GM19043 (cell line): ENCODE data around the gene TTC34.

Source experiments
- ATAC-seq: cut with Tn5 transposase; IDR thresholded peaks from one replicate; pipeline ENCODE4 v1.9.1; 2021; ENCODE audit warnings: low read depth; ENCODE audit not compliant: unreplicated experiment

The TTC34 gene

DNA sequence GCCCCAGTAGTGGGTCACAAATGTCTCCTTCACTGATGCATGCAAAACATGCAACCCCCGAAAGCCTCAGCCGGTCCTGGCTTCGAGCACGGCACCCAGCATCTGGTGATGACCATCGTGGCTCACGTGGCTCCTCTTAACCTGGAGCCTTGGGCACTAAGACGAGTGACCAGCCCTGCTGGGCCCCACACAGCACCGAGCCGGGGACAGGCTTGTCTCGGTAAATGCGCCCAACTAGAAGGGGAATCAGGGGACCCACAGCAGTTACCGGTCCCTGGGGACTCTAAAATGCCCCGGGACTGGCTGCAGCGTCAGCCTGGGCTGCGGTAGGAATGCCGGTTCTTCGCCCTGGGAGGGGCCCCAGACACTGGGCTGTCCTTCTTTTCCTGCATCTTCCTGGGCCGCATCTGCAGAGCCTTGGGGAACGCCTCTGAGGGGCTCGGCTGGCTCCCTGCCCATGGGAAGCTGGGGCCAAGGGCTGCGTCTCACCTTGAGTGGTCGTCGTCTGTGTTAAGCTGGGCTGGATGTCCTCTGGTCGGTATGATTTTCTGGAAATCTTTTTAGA is 13.1 kb upstream of the TTC34 start:
- no peak for ATAC-seq

DNA sequence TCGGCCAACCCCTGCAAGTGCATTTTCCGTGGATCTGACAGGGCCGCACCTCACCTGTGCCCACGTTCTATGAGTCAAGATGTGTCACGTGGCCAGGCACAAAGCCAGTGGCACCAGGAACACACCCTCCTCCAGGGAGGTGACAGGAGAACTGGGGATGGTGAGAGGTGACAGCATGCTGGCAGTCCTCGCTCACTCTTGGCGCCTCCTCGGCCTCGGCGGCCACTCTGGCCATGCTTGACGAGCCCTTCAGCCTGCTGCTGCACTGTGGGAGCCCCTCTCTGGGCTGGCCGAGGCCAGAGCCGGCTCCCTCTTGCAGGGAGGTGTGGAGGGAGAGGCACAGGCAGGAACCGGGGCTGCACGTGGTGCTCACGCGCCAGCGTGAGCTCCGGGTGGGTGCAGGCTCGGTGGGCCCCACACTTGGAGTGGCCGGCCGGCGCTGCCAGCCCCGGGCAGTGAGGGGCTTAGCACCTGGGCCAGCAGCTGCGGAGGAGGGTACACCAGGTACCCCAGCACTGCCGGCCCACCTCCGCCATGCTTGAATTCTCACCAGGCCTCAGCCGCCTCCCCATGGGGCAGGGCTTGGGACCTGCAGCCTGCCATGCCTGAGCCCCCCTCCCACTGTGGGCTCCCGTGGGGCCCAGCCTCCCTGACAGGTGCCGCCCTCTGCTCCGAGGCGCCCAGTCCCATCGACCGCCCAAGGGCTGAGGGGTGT is 11.6 kb upstream of the TTC34 start:
- ATAC-seq: no peak

DNA sequence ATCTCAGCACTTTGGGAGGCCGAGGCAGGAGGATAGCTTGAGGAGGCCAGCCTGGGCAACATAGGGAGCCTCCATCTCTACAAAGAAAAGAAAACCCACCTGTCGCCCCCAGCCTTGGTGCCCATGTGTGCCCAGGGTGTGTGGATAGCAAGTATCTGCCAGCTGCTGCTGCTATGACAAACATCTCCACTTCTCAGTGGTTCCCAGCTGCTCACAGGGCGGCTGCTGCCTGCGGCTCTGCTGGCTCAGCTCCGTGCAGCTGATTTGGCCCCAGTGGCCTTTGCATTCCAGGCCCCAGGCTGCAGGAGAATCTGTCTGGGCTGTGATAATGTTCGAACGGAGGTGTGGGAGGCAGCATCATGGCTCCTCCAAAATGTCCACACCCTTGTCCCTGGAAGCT is 10.6 kb upstream of the TTC34 start:
- ATAC-seq: no peak

DNA sequence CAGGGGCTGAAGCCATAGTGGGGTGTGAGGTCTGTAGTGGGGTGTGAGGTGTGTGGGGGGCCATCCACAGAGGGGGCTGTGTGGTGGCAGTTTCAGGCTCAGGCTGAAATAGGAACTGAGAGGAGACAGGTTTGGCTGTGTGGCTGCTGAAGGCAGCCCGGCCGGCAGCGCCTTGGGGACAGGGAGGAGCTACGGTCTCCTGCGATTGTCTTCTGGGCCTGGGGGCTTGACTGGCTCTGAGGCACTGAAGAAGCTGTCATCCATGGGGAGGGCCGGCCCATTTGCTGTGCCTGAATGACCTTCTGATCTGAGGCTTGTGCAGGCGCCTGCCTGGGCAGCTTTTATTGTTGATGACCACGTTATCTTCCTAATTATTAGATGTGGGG is 10.0 kb upstream of the TTC34 start:
- ATAC-seq: no peak

DNA sequence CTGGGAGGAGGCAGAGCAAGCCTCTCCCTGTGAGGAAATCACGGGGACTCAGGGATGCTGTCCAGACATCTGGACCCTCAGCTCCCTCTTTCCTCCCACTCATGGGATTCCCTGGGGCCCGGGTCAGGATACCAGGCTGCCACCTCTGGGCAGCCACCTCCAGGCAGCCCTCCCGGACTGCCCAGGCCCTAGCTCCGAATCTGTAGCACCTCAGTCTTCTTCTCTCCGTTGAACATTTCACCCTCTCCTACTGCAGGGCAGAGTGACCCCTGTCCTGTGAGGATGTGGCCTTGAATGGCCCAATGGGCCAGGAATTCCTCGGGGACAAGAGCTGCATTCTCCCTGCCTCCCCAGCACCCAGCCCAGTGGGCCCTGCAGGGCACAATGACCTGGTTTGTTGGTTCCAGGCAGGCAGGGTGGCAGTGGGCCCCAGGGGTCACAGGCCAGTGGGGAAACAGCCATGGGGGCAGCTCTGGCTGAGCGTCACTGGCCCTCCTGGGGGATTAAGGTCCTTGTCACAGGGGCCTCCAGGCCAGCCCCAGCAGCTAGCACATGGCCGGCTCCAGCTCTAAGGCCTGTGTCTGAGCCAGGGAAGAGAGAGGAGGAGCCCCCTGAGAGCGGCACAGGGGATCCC is 9.5 kb upstream of the TTC34 start:
- ATAC-seq: no peak

DNA sequence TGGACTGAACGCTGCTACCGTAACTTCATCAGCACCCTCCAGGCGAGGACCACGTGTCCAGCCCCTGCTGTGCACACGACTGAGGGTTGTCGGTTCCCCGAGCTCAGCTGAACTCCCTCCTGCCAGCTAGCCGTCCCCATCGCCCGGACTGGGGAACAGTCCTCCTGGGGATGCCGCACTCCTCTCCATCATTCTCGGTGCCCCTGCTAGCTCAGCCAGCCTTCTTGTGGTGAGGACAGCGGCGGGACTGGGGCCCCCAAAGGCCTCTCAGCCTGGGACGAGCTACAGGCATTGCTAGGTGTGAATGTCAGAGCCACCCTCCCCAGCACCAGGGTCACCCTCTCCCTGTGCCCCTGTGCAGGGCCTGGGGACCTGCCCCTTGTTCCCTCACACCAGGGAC is 8.8 kb upstream of the TTC34 start:
- ATAC-seq: no peak

DNA sequence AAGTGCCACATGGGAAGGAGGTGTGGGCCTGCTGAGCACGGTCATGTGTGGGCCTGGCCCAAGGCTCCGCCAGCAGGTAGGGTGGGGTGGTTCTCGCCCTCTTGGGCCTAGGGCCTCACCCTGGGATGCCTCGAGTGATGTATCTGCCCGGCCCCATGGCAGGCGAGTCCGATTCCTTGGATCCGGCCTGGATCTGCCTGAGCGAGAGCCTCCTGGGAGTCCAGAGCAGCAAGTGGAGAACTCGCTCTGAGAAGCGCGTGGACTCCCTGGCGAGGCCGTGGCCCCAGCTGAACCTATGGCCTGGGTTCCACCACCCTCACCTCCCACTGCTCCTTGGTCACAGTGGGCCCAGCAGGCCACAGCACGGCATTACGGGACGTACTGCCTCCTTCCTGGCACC is 8.2 kb upstream of the TTC34 start:
- no peak for ATAC-seq

DNA sequence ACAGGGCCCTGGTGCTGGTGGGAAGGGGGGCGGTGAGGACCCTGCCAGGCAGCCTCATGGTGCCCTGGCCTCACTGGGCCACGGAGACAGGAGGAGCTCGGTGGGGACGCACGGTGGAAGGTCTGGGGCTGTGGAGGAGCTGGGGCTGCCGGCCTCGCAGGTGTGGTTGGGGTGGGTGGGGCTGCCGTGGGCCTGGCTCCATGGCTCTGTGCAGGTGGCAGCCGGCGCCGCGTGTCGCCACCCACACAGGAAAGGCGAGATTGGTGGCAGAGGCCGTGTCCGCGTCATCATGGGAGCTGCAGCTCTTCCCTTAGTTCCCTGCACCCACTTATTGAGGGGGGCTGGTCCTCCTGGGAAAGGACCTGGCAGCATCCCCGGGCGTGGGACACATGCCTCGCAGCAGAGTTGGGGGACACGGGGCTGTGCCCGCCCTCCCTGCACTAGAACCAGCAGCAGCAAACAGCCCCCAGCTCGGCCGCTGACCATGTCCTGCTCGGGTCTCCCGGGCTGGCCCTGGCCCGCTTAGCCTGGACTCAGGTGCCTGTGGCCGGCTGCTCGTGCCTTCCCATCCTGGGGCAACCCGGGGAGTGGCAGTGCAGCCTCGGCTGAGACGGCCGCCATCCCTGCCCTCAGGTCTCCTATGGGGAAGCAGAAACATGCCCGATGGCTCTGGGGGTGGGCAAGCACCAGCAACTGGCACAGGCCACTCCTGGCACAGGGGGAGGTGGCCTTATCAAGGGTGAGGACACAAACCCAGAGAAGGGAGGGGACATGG is 7.5 kb upstream of the TTC34 start:
- no peak for ATAC-seq

DNA sequence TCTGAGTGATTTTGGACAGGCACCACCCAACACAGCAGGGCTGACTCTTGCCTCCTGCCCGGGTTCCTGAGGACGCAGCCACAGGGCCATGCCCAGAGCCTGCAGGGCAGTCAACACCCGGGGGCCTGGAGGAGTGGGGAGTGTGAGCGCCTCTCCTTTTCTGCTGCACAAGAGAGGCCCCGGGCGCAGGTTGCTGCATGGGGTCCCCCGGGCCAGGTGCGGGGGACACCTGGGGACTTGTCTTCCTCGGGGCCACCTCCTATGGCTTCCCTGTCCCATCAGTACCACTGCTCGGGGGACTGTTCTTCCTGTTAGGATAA is 6.9 kb upstream of the TTC34 start:
- ATAC-seq: no peak

DNA sequence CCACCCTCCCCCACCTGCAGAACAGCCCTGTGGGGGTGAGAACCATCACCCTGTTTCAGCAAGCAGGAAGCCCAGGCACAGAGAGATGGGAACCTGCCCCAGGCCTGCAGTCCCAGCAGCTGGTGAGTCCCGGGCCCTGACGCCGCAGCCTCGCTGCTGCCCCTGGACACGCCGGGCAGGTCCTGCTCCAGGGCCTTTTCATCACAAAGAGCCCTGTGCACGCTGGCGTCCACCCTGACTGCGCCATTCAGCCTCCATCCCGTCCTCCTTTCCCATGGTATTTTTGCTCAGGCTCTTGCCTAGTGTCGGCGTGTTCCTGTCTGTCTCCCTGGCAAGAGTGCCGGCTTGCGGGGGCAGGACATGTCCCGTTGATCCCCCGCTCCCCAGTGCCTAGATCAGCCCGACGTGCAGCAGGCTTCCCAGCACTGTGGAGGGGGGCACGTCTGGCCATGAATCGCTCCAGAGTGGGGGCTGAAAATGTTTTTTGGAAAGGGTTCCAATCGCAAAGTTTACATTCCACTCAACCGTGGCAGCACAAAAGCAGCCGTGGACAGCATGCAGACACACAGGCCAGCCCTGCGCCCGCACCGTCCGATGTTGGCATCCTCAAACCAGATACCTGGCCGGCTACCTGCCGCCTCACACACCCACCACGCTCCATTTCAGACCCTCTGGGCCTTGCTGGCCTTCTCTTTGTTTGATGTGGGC is 6.3 kb upstream of the TTC34 start:
- ATAC-seq: no peak

DNA sequence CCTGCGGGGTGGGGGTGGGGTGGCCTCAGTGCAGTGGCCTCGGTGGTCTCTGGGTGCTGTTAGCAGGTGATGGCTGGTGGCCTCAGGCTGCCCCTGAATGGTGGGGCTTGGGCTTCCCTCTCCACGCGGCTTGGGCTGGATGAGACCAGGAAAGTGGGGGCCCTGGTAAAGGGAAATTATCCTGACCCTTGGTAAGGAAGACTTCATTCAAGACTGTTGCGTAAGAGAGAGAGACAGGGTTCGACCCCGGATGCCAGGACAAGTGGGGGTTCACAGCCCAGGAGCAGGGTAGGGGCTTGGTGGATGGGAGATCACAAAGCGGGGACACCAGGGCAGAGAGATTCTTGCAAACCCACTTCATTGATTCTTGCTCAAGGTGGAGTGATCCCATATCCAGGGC is 5.5 kb upstream of the TTC34 start:
- no peak for ATAC-seq

DNA sequence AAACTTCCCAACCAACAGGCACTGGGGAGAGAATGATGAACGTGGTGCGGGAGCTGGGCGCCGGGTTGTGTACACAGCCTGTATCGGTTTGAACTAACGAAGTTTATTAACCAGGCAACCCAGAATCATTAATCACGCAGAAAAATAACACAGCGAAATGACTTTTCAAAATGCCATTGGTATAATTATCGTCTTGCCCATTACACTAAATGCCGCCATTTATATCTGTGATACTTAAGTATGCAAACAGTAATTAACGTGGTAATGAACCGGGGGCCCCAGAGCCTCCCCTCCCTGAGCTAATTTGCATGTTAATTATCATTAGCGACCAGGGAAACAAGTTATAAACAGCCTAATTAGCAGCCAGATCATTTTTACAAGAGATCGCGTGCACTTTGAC is 5.1 kb upstream of the TTC34 start:
- no peak for ATAC-seq

DNA sequence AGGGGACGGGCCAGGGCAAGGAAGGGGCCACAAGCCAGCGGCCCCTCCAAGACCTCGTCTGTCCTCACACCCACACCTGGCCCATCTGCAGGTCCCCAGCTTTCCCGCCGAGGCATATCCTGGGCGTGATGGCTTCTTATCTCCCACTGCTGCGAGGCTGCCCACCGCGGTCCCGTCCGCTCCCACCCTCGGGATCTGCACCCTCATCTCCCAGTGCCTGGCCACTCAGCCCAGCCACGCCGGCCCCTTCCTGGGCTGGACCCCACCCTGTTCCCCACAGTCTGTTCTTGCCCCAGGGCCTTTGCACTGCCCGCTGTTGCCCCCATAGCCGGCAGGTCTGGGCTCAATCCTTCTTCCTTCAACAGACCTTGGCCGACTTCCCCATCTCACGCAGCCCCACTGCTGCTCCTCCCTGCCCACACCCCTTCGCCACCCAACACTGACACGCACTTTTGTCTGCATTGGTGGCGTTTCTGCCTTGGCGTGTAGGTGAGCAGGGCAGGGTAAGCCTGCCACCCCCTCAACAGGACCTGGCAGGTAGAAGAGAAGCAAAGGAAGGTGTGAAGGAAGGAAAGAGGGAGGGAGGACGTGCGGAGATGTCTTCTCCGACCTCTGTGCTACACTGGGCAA is 4.4 kb upstream of the TTC34 start:
- no peak for ATAC-seq

DNA sequence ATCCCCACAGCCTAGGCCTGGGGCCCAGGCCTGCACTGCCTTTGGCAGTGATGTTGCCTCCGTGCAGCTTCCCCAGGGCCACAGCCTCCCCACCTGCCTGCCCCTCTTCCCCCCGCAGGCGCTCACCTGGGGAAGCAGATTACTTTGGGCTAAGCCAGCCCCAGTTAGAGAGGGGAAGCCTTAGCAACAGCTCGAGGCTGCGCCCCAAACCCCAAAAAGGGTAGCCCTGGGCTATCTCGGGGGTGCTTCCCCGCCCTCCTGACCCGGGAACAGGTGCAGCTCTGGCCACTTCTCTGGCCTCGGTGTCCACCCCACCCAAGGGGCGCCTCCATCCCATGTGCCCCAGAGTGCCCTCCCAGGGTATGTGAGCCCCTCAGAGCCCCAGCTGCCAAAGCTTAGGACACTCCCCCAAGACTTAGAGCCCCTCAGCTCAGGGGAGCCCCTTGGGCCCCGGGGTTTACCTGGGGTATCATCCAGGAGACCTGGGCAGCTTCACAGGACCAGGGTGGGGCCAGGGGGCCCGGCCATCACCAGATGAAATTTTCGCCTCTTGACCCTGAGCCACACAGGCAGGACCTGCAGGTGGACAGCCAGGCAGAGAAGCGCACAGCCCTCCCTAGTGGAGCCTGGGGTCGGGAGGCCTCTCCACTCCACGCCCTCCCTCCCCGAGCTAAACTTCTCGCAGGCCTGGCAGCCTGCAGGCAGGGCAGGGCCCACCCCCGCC is 3.3 kb upstream of the TTC34 start:
- ATAC-seq: no peak

DNA sequence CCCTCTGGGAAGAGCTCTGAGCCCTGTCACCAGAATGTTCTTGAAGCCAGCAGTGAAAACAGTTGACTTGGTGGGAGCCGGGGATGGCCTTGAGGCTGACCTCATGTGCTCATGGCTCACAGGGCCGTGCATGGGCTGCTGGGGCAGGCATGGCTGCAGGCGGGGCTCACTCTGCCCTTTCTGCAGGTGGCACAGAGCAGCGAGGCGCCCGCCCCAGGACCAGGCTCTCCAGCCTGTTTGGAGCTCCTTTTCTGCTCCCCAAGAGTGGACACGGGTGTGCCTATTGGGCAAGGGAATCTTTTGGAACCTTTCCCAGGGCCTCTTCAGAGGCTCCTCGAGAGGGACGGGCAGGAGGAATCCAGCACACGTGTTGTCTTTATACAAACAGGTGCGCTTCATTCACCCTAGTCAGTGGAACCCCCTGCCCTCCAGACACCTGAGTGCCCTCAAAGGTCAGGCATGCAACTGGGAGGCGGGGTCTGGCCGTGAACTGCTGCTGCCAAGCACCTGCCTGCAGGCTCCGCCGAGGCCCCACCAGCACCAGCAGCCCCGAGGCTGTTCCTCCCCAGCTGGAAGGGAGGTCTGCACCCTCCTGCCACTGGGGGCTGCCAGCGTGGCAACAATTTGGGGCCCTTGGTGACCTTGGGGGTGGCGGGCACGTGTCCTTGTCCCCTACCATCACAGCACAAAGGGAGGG is 2.6 kb upstream of the TTC34 start:
- no peak for ATAC-seq

DNA sequence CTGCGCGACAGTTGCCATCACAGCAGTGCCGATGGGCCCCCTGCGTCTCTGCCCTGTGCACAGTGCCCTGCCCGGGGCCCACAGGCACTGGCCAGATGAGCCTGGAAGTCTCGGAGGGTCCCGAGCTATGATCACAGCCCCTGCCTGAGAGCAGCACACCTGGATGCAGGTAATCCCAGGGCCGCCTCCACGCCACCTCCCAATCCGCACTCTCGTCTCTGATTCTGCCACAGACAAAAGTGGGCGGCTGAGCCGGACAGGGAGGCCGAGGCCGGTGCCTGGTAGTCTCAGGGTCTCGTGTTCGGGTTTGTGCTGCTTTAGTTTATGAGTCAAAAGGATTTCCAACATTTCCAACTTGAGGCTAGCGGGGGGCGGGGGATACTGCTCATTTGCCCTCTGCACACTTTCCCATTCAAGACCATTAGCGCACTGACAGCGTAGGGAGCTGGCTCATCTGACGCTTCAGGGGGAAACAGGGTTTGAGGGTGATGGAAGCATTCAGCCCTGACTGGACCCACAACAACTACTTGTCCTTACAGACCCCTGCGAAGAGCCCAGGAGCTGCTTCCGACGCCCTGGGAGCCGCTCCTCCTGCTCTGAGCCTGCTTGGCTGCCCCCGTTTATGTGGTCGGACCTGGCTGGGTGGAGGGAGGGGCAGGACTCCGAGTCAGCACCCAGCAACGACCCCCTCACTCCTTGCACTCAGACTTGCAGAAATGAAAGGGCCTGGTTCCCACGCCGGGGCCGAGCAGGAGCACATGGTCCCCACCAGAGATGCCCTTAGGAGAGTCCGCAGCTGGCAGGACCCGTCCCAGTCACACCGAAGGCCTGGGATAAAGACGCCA is 1.8 kb upstream of the TTC34 start:
- ATAC-seq: no peak

DNA sequence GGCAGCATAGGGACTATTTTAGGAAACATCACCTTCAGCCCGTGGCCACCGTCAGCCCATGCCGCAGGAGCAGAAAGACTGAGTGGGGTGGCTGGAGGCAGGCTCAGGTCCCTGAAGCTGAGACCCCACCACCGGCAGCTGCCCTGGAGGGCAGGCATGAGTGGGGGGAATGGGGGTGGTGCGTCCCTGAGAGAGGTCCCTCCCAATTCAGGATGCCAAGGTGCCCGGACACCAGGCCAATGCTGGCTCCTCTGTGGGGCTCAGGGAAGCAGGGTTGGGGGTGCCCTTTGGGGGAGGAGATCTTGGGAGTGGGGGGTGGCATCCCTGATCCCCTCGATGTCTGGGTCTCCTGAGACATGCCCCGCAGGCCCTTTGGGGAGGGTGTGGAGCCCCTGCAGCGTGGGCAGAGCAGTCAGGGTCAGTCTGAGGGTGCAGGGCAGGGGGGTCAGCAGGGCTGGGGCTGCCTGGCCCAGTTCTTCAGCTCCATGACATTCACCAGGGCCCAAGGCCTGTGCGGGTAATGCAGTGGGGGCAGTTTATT is 998 bp upstream of the TTC34 start:
- no peak for ATAC-seq

DNA sequence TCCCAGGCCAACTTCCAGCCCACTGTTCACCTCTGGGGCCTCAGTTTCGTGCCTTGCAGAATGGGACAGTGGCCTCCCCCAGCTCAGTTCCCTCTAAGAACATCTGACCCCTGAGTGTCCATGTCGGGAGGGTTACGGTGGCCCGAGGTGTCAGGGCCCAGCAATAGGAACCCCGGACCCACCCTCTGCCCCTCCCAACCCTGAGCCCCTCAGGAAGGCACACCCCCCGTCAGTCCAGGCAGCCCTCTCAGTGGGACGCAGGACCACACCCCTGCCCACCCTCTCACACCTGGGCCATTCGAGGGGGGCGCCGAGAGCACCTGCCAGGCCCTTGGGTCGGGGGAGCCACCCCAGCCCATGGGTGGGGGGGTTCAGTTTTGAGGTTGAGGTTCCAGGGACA is 447 bp downstream of the TTC34 start:
- no peak for ATAC-seq
